Loucy (cell line): ENCODE data around the gene ESF1.

Source experiments
- EZH2phosphoT487 ChIP-seq: fragments of 200-600 bp; IDR thresholded peaks from 2 replicates; pipeline ENCODE4 v1.6.1; 2018; ENCODE audit warnings: antibody characterized with exemption, mild to moderate bottlenecking, moderate library complexity, borderline replicate concordance
- TF ChIP-seq, protein P1 (sequence below): fragments of 200-600 bp; sonication (generic); conservative IDR thresholded peaks from 2 replicates; pipeline ENCODE4 v1.5.1; 2014; ENCODE audit warnings: mild to moderate bottlenecking, antibody characterized with exemption, low read length

DNA sequence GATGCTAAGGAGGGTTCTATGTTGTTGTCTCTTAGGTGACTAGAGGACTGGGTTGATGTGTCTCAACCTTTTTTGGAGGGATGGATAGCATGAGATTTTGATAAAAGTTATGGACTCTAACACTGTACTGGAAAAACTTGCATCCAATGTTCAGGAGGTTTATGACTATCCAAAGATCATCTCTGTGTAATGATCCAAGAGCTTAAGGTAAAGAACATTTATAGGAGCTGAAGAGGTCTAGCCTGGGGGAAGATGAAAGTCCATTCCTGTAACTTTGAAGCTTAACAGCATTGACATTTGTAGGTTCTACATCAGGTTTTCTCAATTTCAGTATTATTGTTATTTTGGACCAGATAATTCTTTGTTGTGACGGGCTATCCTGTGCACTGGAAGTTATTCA, 48.9 kb downstream of the ESF1 start:
- TF ChIP-seq, protein P1, sequence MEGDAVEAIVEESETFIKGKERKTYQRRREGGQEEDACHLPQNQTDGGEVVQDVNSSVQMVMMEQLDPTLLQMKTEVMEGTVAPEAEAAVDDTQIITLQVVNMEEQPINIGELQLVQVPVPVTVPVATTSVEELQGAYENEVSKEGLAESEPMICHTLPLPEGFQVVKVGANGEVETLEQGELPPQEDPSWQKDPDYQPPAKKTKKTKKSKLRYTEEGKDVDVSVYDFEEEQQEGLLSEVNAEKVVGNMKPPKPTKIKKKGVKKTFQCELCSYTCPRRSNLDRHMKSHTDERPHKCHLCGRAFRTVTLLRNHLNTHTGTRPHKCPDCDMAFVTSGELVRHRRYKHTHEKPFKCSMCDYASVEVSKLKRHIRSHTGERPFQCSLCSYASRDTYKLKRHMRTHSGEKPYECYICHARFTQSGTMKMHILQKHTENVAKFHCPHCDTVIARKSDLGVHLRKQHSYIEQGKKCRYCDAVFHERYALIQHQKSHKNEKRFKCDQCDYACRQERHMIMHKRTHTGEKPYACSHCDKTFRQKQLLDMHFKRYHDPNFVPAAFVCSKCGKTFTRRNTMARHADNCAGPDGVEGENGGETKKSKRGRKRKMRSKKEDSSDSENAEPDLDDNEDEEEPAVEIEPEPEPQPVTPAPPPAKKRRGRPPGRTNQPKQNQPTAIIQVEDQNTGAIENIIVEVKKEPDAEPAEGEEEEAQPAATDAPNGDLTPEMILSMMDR: no peak
- TF ChIP-seq EZH2phosphoT487: no peak
